HG03095 (cell line): ENCODE data around the gene PPOX.

Experiments used
- ATAC-seq: cut with Tn5 transposase; IDR thresholded peaks from one replicate; pipeline ENCODE4 v1.9.1; 2021; ENCODE audit warnings: moderate library complexity; ENCODE audit not compliant: unreplicated experiment

Gene PPOX

DNA sequence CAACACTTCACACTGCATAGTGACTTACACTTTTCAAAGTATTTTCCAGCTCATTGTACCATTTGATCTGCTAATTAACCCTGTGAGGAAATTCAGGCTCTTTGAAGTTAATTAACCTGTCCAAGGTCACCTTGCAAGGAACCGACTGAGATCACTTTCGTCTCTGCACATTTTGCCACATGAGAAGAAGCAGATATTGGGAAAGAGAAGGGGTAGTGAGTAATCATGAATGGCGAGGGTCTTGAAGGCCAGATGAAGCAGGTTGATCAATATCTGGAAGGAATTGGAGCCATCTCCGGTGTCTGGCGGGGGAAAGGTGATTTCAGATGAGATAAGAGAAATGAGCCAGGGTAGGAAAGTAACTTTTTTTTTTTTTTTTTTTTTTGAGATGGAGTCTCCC is 53.8 kb downstream of the PPOX start:
- no peak for ATAC-seq
